MM.1S (cell line): ENCODE results near the gene GOLT1A.

Experiments used
- DNase-seq: peaks from one replicate; pipeline ENCODE4 v3.0.0-alpha.2; 2015
- H2AFZ ChIP-seq: fragments of 300-600 bp; sonication (generic); 2 replicates; pipeline ENCODE4 v1.6.0; 2016; ENCODE audit warnings: antibody characterized with exemption, low read length
- H3F3A ChIP-seq: fragments of 300-600 bp; sonication (generic); 2 replicates; pipeline ENCODE4 v1.6.1; 2016; ENCODE audit warnings: mild to moderate bottlenecking, antibody characterized with exemption, low read length, moderate library complexity, mixed read lengths; ENCODE audit not compliant: insufficient read depth
- H3K27ac ChIP-seq: fragments of 300-600 bp; sonication (generic); 2 replicates; pipeline ENCODE4 v1.5.1; 2016; ENCODE audit warnings: mild to moderate bottlenecking, low read length
- H3K27me3 ChIP-seq: fragments of 300-600 bp; sonication (generic); replicated peaks from 2 replicates; pipeline ENCODE4 v1.6.0; 2016; ENCODE audit warnings: low read length; ENCODE audit not compliant: insufficient read depth
- H3K36me3 ChIP-seq: fragments of 300-600 bp; sonication (generic); replicated peaks from 2 replicates; pipeline ENCODE4 v1.6.1; 2016; ENCODE audit warnings: mild to moderate bottlenecking, low read length, mixed read lengths; ENCODE audit not compliant: insufficient read depth
- H3K4me1 ChIP-seq: fragments of 300-600 bp; sonication (generic); 2 replicates; pipeline ENCODE4 v1.6.1; 2016; ENCODE audit warnings: low read length, mixed read lengths
- H3K4me2 ChIP-seq: fragments of 300-600 bp; sonication (generic); 2 replicates; pipeline ENCODE4 v1.6.0; 2016; ENCODE audit warnings: low read depth, low read length
- H3K4me3 ChIP-seq: fragments of 300-600 bp; sonication (generic); 2 replicates; pipeline ENCODE4 v1.5.1; 2016; ENCODE audit warnings: low read length, mixed read lengths
- H3K79me2 ChIP-seq: fragments of 300-600 bp; sonication (generic); 2 replicates; pipeline ENCODE4 v1.6.1; 2016; ENCODE audit warnings: mixed run types, low read length, mixed read lengths
- H3K9ac ChIP-seq: fragments of 300-600 bp; sonication (generic); 2 replicates; pipeline ENCODE4 v1.6.1; 2016; ENCODE audit warnings: low read length, mixed read lengths
- H3K9me2 ChIP-seq: fragments of 300-600 bp; sonication (generic); replicated peaks from 2 replicates; pipeline ENCODE4 v1.6.1; 2016; ENCODE audit warnings: mild to moderate bottlenecking, low read length, mixed read lengths; ENCODE audit not compliant: insufficient read depth
- H3K9me3 ChIP-seq: fragments of 300-600 bp; sonication (generic); replicated peaks from 2 replicates; pipeline ENCODE4 v1.6.1; 2016; ENCODE audit warnings: mild to moderate bottlenecking, low read length, mixed read lengths; ENCODE audit not compliant: insufficient read depth
- H4K20me1 ChIP-seq: fragments of 300-600 bp; sonication (generic); 2 replicates; pipeline ENCODE4 v1.6.1; 2016; ENCODE audit warnings: mild to moderate bottlenecking, low read length, moderate library complexity, mixed read lengths; ENCODE audit not compliant: insufficient read depth
- EZH2 ChIP-seq: fragments of 300-600 bp; sonication (generic); optimal IDR thresholded peaks from 2 replicates; pipeline ENCODE3; 2017; ENCODE audit warnings: low read depth, mild to moderate bottlenecking, antibody characterized with exemption, low read length, mixed read lengths
- EZH2phosphoT487 ChIP-seq: fragments of 300-600 bp; sonication (generic); IDR thresholded peaks from 2 replicates; pipeline ENCODE4 v1.6.1; 2018; ENCODE audit warnings: antibody characterized with exemption, low read length
- TF ChIP-seq, protein P1 (sequence below): fragments of 300-600 bp; sonication (generic); IDR thresholded peaks from 2 replicates; pipeline ENCODE4 v1.5.1; 2016; ENCODE audit warnings: antibody characterized with exemption, low read length, mixed read lengths

The GOLT1A gene

DNA sequence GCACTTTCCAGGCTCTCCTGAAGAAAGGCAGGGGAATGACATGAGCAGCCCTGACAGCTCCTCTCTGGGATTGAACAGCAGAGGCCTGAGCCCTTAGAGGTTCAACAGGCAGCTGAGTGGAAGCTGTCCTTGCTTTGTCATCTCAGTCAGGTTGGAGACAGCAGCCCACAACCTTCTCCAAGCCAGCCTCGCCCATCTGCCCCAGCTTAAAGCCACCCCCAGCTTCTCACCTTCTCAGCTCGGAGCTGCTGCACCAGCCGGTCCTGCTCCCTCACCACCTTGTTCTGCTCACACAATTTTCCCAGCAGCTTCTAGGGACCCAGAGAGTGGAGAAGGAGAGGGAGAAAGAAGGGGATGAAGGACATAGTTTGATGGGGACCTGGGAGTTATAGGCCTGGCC, 35.2 kb upstream of the GOLT1A start:
- Histone ChIP-seq H2AFZ (no peak overlapping the region), H3K36me3 (no peaks in the 10 kb centered on the region), H3K27ac (no peak overlapping the region), H3K4me2 (no peak overlapping the region), H4K20me1 (no peaks in the 10 kb centered on the region), H3K9ac (no peak overlapping the region), H3K4me3 (no peak overlapping the region), H3K9me2 (no peaks in the 10 kb centered on the region), H3K9me3 (no peaks in the 10 kb centered on the region), H3K27me3 (no peaks in the 10 kb centered on the region), H3K4me1 (no peaks in the 10 kb centered on the region), H3F3A (no peaks in the 10 kb centered on the region), H3K79me2 (no peaks in the 10 kb centered on the region)
- no peak for DNase-seq
- TF ChIP-seq, protein P1, sequence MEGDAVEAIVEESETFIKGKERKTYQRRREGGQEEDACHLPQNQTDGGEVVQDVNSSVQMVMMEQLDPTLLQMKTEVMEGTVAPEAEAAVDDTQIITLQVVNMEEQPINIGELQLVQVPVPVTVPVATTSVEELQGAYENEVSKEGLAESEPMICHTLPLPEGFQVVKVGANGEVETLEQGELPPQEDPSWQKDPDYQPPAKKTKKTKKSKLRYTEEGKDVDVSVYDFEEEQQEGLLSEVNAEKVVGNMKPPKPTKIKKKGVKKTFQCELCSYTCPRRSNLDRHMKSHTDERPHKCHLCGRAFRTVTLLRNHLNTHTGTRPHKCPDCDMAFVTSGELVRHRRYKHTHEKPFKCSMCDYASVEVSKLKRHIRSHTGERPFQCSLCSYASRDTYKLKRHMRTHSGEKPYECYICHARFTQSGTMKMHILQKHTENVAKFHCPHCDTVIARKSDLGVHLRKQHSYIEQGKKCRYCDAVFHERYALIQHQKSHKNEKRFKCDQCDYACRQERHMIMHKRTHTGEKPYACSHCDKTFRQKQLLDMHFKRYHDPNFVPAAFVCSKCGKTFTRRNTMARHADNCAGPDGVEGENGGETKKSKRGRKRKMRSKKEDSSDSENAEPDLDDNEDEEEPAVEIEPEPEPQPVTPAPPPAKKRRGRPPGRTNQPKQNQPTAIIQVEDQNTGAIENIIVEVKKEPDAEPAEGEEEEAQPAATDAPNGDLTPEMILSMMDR = no peak
- TF ChIP-seq EZH2 (no peak), EZH2phosphoT487 (no peak)

DNA sequence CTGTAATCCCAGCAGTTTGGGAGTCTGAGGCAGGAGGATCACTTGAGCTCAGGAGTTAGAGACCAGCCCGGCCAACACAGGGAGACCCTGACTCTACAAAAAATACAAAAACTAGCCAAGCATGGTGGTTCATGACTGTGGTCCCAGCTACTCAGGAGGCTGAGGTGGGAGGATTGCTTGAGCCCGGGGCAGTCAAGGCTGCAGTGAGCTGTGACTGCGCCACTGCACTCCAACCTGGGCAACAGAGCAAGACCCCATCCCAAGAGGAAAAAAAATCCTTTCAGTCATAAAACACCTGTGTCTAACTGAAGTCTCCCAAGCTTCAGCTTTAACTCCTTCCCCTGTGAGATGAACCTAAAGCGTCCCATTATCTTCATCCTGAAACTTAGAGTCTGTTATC, 33.1 kb upstream of the GOLT1A start:
- H3K36me3 ChIP-seq = no peaks in the 10 kb centered on the region
- H3K9me3 ChIP-seq = no peaks in the 10 kb centered on the region
- H3K9me2 ChIP-seq = no peaks in the 10 kb centered on the region
- H3F3A ChIP-seq = no peaks in the 10 kb centered on the region
- H2AFZ ChIP-seq = no peak overlapping the region
- no peak overlapping the region for H3K4me2 ChIP-seq
- no peak overlapping the region for H3K9ac ChIP-seq
- H3K79me2 ChIP-seq = no peaks in the 10 kb centered on the region
- TF ChIP-seq, protein P1 = no peak
- TF ChIP-seq EZH2 (no peak), EZH2phosphoT487 (no peak)
- H3K4me3 ChIP-seq = no peak overlapping the region
- no peak overlapping the region for H3K27ac ChIP-seq
- no peaks in the 10 kb centered on the region for H3K27me3 ChIP-seq
- DNase-seq = no peak
- no peaks in the 10 kb centered on the region for H3K4me1 ChIP-seq
- H4K20me1 ChIP-seq = no peaks in the 10 kb centered on the region

DNA sequence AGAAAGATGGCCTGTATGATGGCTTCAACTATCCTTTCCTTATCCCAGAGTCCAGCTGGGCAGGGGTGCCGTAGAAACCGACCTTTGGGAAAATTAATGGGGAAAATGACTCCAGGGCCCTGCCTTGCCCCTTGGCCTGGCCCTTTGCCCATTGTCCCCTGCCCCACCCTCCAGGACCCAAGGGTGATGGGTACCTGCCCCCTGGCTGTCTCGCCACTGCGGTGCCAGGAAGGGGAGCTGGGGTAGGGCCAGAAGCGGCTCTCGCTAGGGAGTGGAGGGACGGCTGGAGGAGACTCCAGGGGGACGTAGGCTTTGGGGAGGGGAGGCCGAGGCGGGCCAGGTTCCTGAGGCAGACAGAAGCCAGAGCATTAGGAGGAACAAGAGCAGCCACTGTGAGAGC, 29.1 kb upstream of the GOLT1A start:
- Histone ChIP-seq H3K4me2 (no peak overlapping the region), H3K4me3 (no peak overlapping the region), H3K79me2 (no peaks in the 10 kb centered on the region), H3K9me3 (no peaks in the 10 kb centered on the region), H3K9me2 (no peaks in the 10 kb centered on the region), H3K27ac (no peak overlapping the region), H3K27me3 (no peaks in the 10 kb centered on the region), H3K36me3 (no peaks in the 10 kb centered on the region), H3K4me1 (no peaks in the 10 kb centered on the region), H2AFZ (no peak overlapping the region), H3K9ac (no peak overlapping the region), H4K20me1 (no peaks in the 10 kb centered on the region), H3F3A (no peaks in the 10 kb centered on the region)
- TF ChIP-seq EZH2phosphoT487 (no peak), EZH2 (no peak)
- TF ChIP-seq, protein P1 = no peak
- no peak for DNase-seq

DNA sequence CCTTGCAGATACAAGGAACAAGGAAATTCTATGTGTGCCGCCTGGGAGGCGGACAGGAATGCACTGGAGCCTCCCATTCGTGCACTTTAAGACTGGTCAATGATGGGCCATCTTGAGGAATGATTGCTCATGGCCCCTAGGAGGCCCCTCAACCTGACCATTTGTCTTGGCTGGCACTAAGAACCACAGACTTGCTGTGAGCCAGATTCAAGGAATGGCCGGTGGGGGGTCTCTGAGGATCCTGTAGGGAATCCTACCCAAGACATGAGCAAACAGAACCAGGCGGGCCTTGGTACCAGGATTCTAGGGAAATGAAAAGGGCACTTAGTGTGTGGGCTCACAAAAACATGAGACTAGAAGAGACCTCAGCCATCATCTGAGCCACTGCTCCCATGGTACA, 28.1 kb upstream of the GOLT1A start:
- Histone ChIP-seq H3K9me2 (no peaks in the 10 kb centered on the region), H4K20me1 (no peaks in the 10 kb centered on the region), H3K27me3 (no peaks in the 10 kb centered on the region), H3K4me2 (no peak overlapping the region), H3K9ac (no peak overlapping the region), H3K9me3 (no peaks in the 10 kb centered on the region), H3K4me1 (no peaks in the 10 kb centered on the region), H3K79me2 (no peaks in the 10 kb centered on the region), H3K4me3 (no peak overlapping the region), H3F3A (no peaks in the 10 kb centered on the region), H3K27ac (no peak overlapping the region), H2AFZ (no peak overlapping the region), H3K36me3 (no peaks in the 10 kb centered on the region)
- TF ChIP-seq EZH2phosphoT487 (no peak), EZH2 (no peak)
- TF ChIP-seq, protein P1 = no peak
- DNase-seq = no peak
